ENCODE results near the gene RELL1.

The RELL1 gene

GRCh38 chr4:37680089-37680488 is 6.1 kb downstream of the RELL1 start:
- TF ChIP-seq CTCF (IDR thresholded peaks at IDR 0.05; ENCODE audit: low read depth, low read length, missing control alignments), result no peak
- in situ Hi-C loops (cut with HindIII; ENCODE audit: low sequenced_read_pairs), result no loop called here
- DNase-seq (ENCODE audit: low read depth), result no peak

GRCh38 chr4:37679301-37679700 is 6.9 kb downstream of the RELL1 start:
- in situ Hi-C loops (cut with HindIII; ENCODE audit: low sequenced_read_pairs), result no loop called here
- DNase-seq (ENCODE audit: low read depth), result no peak
- no peak overlapping the region for H3K4me3 ChIP-seq (ENCODE audit: low read depth, low read length)
- TF ChIP-seq CTCF (IDR thresholded peaks at IDR 0.05; ENCODE audit: low read depth, low read length, missing control alignments), result no peak

More at GRCh38 chr4:37680089-37680488, 6.1 kb downstream of the RELL1 start:
- no peak overlapping the region for H3K4me3 ChIP-seq (ENCODE audit: low read depth, low read length)

- TF ChIP-seq CTCF (IDR thresholded peaks at IDR 0.05; ENCODE audit: low read depth, low read length, missing control alignments), result no peak
- in situ Hi-C loops (cut with HindIII; ENCODE audit: low sequenced_read_pairs), result no loop called here
- no peak overlapping the region for H3K4me3 ChIP-seq (ENCODE audit: low read depth, low read length)
- DNase-seq (ENCODE audit: low read depth), result no peak
Observed at GRCh38 chr4:37678624-37679023, 7.6 kb downstream of the RELL1 start.

DNA sequence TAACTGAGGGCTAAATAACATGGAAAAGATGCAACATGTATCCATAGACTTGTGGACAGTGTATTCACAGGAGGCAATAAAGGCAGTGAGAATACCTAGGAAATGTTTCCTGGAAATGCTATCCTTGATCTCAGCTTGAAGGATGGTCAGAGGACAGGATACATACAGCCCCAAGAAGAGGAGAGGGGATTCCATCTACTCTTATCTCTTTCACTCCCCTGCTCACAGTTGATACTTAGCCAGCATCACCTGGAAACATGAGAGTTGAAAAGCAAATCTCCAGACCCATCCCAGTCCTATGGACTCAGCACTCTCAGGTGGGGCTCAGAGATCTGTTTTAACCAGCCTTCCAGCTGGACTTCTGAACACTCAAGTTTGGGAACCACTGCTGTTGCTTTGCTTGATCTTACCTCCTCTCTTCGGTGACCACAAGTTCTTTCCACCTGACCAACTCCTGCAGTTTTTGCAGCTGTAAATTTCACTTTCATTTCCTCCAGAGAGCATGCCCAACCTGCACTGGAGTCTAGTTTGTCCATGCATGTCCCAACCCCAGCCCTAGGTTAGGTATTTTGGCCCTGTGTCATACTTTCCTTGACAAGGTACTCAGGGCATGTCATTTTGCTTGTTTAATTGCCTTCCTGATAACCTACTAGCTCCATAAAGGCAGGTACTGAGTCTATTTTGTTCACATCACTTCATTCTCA is 10.4 kb downstream of the RELL1 start:
- in situ Hi-C loops (cut with HindIII; ENCODE audit: low sequenced_read_pairs), result no loop called here
- TF ChIP-seq CTCF (IDR thresholded peaks at IDR 0.05; ENCODE audit: low read depth, low read length, missing control alignments), result no peak
- H3K4me3 ChIP-seq (ENCODE audit: low read depth, low read length), result no peak overlapping the region
- DNase-seq (ENCODE audit: low read depth), result no peak

DNA sequence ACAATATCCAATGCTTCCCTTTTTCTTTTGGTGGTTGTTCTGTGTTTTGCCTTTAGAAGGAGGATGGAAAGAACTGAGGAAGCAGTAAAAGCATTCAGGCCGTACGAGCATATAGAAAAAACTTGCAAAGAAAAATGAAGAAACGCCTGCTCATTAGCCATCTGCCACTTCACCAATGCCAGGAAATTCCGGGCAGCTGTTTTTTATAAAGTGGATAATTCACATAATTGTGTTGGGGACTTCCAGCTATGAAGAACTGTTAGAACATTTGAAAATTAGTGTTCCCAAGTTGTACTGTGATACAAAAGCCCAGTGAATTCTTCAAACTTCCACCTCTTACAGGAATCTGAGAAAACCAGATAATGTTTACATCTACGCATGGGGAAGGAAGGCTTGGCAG is 11.7 kb downstream of the RELL1 start:
- in situ Hi-C loops (cut with HindIII; ENCODE audit: low sequenced_read_pairs), result no loop called here
- no peak for TF ChIP-seq CTCF (IDR thresholded peaks at IDR 0.05; ENCODE audit: low read depth, low read length, missing control alignments)
- no peak overlapping the region for H3K4me3 ChIP-seq (ENCODE audit: low read depth, low read length)
- no peak for DNase-seq (ENCODE audit: low read depth)

- DNase-seq (ENCODE audit: low read depth), result no peak
- H3K4me3 ChIP-seq (ENCODE audit: low read depth, low read length), result no peak overlapping the region
- in situ Hi-C loops (cut with HindIII; ENCODE audit: low sequenced_read_pairs), result no loop called here
- no peak for TF ChIP-seq CTCF (IDR thresholded peaks at IDR 0.05; ENCODE audit: low read depth, low read length, missing control alignments)
Observed at GRCh38 chr4:37673538-37674192, 12.5 kb downstream of the RELL1 start.
